G401.6 (cell line): ENCODE results near the gene UPK2.
A peak's percentile ranks its signal among the peaks of the same experiment; 100 is the strongest.
"Not testable (repeated sequence)": the region's sequence is repeated elsewhere in the genome, so short reads cannot be mapped to it uniquely, and the experiment has no call there.

Experiments
- FAIRE-seq: peaks from 2 replicates; lab custom pipeline; 2012; peaks lifted over from hg19 to GRCh38; lab: Jason Lieb, UNC

Gene UPK2

GRCh38 chr11:118988280-118988679, 32.2 kb downstream of the UPK2 start:
- FAIRE-seq: no peak

GRCh38 chr11:118991486-118992038, 35.5 kb downstream of the UPK2 start:
- FAIRE-seq: not testable (repeated sequence)

- no peak for FAIRE-seq
Measured at GRCh38 chr11:118996926-118997626, 41.0 kb downstream of the UPK2 start.

- peak; percentile 93 for FAIRE-seq
Measured at GRCh38 chr11:118997627-118998387, 41.7 kb downstream of the UPK2 start, which contains the start of gene CENATAC. Gene CENATAC (plus strand): TSS chr11:118998138. CDS start chr11:118998198, 60 bp downstream.

GRCh38 chr11:118998388-118998717, 42.3 kb downstream of the UPK2 start:
- no peak for FAIRE-seq

- peak; percentile 97 for FAIRE-seq
Measured at GRCh38 chr11:118998822-118999221, 42.7 kb downstream of the UPK2 start.

GRCh38 chr11:119000906-119001305, 44.8 kb downstream of the UPK2 start:
- FAIRE-seq: no peak

GRCh38 chr11:119006656-119007055, 50.6 kb downstream of the UPK2 start:
- no peak for FAIRE-seq
